IMR-90 (cell line): ENCODE data around the gene TRIO.

Experiments used
- SMC3 ChIP-seq: fragments of 150-350 bp; IDR thresholded peaks from 2 replicates; pipeline ENCODE4 v1.6.1; 2016; ENCODE audit warnings: low read depth, mild to moderate bottlenecking, antibody characterized with exemption, low read length, moderate library complexity
- USF2 ChIP-seq: fragments of 150-350 bp; IDR thresholded peaks from 2 replicates; pipeline ENCODE4 v1.6.1; 2017; ENCODE audit warnings: mild to moderate bottlenecking, antibody characterized with exemption, low read length, low read depth

- no peak for TF ChIP-seq SMC3
- TF ChIP-seq USF2 = no peak
Measured at GRCh38 chr5:14239404-14239803, 96.3 kb downstream of the TRIO start.
